ENCODE measurements around the gene GTF3C6.
"Not testable (repeated sequence)": the region's sequence is repeated elsewhere in the genome, so short reads cannot be mapped to it uniquely, and the experiment has no call there.

The GTF3C6 gene

GRCh38 chr6:110979565-110980101, 21.1 kb downstream of the GTF3C6 start:
- DNase-seq (ENCODE audit: low read depth in 3 of 3) = no peak

DNA sequence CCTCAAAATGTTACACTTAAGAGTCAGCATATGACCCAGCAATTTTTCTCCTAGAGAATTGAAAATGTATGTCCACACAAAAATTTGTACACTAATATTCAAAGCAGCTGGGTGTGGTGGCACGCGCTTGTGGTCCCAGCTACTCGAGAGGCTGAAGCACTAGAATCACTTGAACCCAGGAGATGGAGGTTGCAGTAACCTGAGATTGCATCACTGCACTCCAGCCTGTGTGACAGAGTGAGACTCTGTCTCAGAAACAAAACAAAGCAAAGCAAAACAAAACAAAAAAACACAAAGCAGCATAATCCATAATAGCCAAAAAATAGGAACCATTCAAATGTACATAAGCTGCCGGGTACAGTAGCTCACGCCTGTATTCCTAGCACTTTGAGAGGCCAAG, 21.7 kb downstream of the GTF3C6 start:
- DNase-seq (ENCODE audit: low read depth in 3 of 3) = no peak

GRCh38 chr6:110980648-110981047, 22.1 kb downstream of the GTF3C6 start:
- no peak for DNase-seq (ENCODE audit: low read depth in 3 of 3)

DNA sequence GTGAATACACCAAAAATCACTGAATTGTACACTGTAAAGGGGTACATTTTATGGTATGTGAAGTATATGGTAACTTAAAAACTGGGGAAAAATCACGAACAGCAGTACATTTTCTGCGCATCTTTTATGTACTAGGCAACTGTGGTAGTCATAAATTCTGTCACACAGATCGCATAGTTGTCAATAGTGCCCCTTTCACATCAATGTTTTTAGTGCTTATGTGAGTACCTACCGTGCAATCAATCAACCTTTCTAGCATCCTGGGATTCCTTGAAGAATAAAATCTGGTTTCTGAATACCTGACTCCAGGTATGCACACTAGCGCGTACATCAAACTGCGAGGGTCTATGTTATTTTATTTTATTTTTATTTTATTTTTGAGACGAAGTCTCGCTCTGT, 22.7 kb downstream of the GTF3C6 start:
- no peak for DNase-seq (ENCODE audit: low read depth in 3 of 3)

- no peak for DNase-seq (ENCODE audit: low read depth in 3 of 3)
Observed at GRCh38 chr6:110990840-110991576, 32.5 kb downstream of the GTF3C6 start.

GRCh38 chr6:110996691-110997090, 38.2 kb downstream of the GTF3C6 start:
- DNase-seq (ENCODE audit: low read depth in 3 of 3) = no peak

- DNase-seq (ENCODE audit: low read depth in 3 of 3) = no peak
Observed at GRCh38 chr6:110999634-111000270, 41.2 kb downstream of the GTF3C6 start.

GRCh38 chr6:111002350-111002749, 43.8 kb downstream of the GTF3C6 start:
- no peak for DNase-seq (ENCODE audit: low read depth in 3 of 3)

DNA sequence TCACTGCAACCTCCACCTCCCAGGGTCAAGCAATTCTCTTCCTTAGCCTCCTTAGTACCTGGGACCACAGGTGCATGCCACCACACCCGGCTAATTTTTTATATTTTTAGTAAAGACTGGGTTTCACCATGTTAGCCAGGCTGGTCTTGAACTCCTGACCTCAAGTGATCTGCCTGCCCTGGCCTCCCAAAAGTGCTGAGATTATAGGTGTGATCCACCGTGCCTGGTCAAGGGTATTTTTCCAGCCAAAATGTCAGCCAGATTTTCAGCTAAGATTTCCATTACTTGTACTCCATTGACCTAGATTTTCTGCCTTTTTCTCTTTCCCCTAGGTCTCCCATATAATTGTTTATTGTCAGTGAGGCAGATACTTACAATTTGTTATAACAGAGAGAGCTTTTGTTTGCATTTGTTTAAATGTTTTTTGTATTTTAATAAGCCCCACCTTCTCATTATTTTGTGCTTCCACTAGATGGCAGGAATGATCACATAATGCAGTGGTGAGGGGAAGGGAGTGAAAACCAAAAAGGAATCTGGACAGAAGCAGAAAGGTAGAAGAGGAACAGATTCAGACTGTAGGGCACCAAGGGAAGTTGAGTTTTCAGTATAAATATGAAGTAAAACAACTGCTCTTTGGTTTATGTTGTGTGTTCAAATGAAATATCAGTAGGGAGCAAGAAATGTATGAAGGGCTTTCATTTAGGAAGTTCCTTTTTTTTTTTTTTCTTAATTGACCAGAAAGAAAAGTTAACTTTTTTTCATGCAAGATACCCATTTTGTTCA, 53.0 kb downstream of the GTF3C6 start:
- DNase-seq (ENCODE audit: low read depth in 3 of 3) = no peak

DNA sequence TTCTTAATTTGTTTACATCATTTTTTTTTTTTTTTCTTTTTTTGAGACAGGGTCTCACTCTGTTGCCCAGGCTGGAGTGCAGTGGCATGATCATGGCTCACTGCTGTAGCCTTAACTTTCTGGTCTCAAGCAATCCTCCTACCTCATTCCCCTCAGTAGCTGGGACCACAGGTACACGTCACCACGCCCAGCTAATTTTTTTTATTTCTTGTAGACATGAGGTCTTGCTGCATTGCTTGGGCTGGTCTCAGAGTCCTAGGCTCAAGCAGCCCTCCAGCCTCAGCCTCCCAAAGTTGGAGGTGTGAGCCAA, 53.6 kb downstream of the GTF3C6 start:
- DNase-seq (ENCODE audit: low read depth in 3 of 3) = no peak

GRCh38 chr6:111012520-111012919, 54.0 kb downstream of the GTF3C6 start:
- DNase-seq (ENCODE audit: low read depth in 3 of 3) = not testable (repeated sequence)

- DNase-seq (ENCODE audit: low read depth in 3 of 3) = no peak
Observed at GRCh38 chr6:111013144-111013915, 54.8 kb downstream of the GTF3C6 start.

GRCh38 chr6:111015389-111016124, 57.1 kb downstream of the GTF3C6 start:
- DNase-seq (ENCODE audit: low read depth in 3 of 3) = no peak

DNA sequence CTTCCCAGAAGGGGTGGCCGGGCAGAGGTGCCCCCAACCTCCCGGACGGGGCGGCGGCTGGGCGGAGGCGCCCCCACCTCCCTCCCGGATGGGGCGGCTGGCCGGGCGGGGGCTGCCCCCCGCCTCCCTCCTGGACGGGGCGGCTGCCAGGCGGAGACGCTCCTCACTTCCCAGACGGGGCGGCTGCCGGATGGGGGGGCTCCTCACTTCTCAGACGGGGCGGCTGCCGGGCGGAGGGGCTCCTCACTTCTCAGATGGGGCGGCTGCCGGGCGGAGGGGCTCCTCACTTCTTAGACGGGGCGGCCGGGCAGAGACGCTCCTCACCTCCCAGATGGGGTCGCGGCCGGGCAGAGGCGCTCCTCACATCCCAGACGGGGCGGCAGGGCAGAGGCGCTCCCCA, 58.7 kb downstream of the GTF3C6 start:
- not testable (repeated sequence) for DNase-seq (ENCODE audit: low read depth in 3 of 3)
